Esophagus muscularis mucosa (tissue), 3 donors: ENCODE results near the gene ABR.

ENCODE experiments used
- POLR2AphosphoS5 ChIP-seq, 2 donors: sonication (generic); formaldehyde crosslinking; IDR thresholded peaks; one replicate each; pipeline ENCODE4 v1.6.1; 2017; ENCODE audit warnings: antibody characterized with exemption in 2 of 2
- TF ChIP-seq, protein P1 (sequence below), 3 experiments: fragments of 200-600 bp in 2 of 3; fragments of 450-650 bp in 1 of 3; sonication (generic) in 2 of 3; IDR thresholded peaks; one replicate each; pipeline ENCODE4 v1.5.1; 2017 to 2019; ENCODE audit warnings: antibody characterized with exemption in 3 of 3, mild to moderate bottlenecking in 2 of 3, moderate library complexity in 1 of 3

DNA sequence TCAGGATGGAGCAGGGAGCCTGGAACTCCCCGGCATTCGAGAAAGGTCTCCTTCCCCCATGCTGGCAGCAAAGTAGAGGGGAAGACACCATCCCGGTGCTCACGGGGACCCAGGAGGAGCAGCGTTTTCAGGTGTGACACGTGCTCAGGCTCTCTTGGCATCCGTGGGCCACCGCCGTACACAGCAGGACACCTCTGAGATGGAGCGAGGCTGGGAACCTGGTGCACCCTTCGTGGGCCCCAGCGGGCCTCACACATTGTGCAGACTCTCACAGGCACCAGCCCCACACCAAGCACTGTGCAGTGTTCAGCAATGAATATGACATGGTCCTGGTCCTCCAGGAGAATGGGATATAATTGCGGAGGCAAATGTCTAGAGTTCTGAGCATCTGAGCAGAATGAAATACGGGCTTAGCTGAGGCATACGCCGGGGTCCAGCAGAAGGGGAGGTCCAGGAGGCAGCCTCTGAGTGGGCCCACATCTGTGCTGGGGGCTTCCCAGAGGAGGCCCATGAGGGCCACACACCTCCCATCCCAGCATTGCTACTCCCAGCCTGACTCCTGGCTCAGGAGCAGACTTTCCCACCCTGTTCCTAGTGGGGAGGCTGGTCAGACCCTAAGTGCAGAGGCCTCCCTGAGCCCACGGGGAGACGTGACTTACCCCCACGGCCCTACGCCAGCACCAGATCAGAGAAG, 72.6 kb downstream of the ABR start:
- TF ChIP-seq, protein P1, sequence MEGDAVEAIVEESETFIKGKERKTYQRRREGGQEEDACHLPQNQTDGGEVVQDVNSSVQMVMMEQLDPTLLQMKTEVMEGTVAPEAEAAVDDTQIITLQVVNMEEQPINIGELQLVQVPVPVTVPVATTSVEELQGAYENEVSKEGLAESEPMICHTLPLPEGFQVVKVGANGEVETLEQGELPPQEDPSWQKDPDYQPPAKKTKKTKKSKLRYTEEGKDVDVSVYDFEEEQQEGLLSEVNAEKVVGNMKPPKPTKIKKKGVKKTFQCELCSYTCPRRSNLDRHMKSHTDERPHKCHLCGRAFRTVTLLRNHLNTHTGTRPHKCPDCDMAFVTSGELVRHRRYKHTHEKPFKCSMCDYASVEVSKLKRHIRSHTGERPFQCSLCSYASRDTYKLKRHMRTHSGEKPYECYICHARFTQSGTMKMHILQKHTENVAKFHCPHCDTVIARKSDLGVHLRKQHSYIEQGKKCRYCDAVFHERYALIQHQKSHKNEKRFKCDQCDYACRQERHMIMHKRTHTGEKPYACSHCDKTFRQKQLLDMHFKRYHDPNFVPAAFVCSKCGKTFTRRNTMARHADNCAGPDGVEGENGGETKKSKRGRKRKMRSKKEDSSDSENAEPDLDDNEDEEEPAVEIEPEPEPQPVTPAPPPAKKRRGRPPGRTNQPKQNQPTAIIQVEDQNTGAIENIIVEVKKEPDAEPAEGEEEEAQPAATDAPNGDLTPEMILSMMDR (IDR thresholded peaks at IDR 0.05), result no peak
- TF ChIP-seq POLR2AphosphoS5 (IDR thresholded peaks at IDR 0.05), result no peak
